IPS-NIHi7 (cell line): Measurements from ENCODE around the gene CD99.
"Not testable (repeated sequence)": the region's sequence is repeated elsewhere in the genome, so short reads cannot be mapped to it uniquely, and the experiment has no call there.

Experiments used
- DNase-seq: peaks from one replicate; pipeline ENCODE4 v3.0.0; 2012; ENCODE audit warnings: mixed read lengths; ENCODE audit errors: extremely low spot score

The CD99 gene

DNA sequence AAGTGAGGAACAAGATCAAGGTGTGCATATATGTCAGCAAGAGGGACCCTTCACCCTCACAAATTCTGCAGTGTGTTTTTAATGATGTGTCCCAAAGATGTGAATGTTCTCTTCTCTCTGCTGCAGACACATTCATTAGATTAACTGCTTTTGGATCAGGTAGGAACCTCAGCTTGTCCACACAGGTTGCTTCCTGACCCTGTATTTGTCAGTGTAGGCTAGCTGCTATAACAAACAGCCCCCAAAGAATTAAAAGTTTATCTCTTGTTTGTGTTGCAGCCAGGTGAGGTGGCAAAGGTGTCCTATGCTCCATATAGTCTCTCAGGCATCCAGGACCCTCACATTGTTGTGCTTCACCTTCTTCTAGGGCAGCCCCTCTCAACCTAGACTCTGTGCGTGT is 78.5 kb downstream of the CD99 start:
- DNase-seq: no peak

DNA sequence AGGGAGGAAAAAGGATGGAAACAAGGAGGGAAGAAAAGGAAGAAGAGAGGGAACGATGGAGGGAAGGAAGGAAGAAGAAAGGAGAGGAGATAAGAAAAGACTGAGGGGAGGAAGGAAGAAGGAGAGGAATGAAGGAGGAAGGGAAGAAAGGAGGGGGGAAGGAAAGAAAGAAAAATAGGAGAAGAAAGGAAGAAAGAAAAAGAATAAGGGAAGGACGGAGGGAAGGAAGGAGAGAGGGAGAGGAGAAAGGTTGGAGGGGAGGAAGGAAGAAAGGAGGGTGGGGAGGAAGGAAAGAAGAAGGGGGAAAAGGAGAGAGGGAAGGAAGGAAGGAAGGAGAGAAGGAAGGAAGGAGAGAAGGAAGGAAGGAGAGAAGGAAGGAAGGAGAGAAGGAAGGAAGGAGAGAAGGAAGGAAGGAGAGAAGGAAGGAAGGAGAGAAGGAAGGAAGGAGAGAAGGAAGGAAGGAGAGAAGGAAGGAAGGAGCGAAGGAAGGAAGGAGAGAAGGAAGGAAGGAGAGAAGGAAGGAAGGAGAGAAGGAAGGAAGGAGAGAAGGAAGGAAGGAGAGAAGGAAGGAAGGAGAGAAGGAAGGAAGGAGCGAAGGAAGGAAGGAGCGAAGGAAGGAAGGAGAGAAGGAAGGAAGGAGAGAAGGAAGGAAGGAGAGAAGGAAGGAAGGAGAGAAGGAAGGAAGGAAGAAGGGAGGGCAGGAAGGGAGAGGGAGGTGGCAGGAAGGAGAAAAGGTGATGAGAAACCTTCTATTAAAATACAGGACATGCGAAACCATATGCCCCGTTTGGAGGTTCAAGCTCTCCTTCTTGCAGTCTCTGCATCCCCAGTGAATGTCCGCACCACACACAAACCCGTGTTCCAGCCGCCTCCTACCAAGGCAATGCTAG is 82.3 kb downstream of the CD99 start:
- DNase-seq: not testable (repeated sequence)

DNA sequence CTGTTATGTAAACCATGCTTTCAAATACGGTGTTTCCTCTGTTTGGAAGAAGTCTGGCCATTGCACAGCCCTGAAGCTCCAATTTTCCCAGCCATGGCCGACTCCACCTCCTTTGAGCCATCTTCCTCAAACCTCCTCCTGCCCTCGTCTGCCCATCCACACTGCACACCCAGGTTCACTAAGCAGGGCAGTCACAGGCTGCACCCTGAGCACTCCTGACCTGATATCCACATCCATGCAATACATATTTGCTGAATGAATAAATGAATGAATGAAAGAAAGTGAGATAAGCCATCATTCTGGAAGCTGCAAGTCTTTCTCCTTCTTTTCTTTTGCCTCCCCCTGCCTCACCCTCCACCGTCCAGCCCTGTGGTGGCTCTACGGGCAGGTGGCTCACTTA is 83.0 kb downstream of the CD99 start:
- no peak for DNase-seq

DNA sequence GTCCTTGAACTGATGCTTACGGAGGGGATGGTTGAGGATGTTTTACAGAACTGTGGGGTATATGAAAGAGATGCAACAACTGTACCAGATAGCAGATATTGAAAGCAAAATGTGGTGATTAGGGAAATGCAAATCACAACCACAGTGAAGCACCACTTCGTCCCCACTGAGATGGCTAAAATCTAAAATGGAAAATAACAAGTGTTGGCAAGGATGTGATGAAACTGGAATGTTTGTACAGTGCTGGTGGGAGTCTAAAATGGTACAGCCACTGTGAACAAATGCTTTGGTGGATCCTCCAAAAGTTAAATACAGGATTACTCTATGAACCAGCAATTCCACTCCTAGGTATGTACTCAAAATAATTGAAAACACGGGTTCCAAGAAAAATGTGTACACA is 83.7 kb downstream of the CD99 start:
- no peak for DNase-seq

DNA sequence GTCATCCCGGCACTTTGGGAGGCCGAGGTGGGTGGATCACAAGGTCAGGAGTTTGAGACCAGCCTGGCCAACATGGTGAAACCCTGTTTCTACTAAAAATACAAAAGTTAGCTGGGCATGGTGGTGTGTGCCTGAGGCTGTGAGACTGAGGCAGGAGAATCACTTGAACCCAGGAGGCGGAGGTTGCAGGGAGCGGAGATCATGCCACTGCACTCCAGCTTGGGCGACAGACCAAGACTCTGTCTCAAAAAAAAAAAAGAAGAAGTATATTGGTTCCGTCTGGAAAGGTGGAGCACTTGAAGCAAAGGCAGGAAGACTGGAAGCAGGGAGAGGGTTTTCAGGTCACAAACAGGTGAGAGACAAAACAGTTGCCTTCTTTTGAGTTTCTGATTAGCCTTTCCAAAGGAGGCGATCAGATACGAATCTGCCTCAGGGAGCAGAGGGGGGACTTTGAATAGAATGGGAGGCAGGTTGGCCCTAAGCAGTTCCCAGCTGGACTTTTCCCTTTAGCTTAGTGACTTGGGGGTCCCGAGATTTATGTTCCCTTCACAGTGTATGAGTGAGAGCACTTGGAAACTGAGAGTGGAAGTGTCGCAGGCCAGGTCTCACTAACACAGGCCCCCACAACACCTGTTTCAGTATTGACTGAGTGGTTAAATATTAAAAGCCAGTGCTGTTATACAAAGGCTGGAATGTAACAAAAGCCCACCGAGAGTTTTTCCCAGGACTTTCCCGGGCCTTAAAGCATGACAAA is 89.6 kb downstream of the CD99 start:
- DNase-seq: peak; percentile 52

DNA sequence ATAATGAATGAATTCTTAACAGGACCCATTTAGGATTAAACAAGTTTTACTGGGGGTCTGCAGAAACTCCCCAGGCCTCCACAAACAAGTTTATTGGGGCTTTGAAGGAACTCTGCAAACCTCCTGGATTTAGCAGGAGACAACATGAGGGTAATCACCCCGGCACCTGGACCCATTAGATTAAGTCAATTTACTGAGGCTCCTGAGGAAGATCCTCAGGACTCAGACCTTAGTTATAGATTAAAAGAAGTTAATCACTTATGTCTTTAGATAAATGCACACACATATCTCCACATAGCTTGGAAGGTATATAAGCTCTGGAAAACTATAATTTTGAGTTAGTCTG is 90.1 kb downstream of the CD99 start:
- no peak for DNase-seq

DNA sequence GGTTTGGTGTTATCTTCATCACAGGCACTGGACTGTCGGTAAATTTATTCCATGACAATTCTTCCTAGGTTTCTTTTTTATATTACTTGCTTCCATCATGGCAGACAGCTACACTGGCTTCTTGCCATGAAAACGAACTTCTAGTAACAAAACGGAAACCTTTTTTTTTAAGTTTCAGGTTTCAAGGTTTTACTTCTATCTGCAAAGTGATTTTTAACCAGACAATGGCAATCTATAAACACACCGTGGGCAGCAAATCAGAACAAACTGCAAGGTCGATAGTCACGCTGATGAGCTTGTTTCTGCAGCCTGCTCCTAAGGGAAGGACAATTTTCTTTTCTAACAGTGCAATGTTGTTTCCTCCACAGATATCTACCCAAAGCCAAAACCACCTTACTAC is 90.6 kb downstream of the CD99 start:
- DNase-seq: no peak

DNA sequence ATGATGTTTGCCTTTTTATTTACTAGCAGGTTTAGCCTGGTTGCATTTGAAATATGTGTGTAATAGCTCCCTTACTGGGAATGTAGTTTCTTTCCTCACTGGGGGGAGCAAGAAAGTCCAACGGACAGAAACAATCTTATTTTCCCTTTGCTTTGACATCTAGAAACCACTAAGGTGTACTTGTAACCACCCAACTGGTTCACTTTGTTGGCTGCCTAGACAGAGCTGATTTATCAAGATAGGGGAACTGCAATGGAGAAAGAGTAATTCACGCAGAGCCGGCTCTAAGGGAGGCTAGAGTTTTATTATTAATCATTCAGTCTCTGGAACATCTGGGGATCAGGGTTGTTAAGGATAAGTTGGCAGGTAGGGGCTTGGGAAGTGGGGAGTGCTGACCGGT is 91.1 kb downstream of the CD99 start:
- no peak for DNase-seq

DNA sequence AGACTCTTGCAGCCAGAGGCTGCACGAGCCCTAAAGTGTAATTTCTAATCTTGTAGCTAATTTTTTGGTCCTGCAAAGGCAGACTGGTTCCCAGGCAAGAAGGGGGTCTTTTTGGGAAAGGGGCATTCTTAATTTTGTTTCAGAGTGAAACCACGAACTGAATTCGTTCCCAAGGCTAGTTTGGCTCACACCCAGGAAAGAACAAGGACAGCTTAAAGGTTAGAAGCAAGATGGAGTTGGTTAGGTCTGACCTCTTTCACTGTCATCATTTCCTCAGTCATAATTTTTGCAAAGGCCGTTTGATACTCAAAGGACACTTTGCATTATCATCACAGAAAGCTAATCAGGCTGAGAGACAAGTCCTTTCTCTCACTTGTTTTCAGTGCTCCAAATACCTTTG is 91.7 kb downstream of the CD99 start:
- DNase-seq: no peak

DNA sequence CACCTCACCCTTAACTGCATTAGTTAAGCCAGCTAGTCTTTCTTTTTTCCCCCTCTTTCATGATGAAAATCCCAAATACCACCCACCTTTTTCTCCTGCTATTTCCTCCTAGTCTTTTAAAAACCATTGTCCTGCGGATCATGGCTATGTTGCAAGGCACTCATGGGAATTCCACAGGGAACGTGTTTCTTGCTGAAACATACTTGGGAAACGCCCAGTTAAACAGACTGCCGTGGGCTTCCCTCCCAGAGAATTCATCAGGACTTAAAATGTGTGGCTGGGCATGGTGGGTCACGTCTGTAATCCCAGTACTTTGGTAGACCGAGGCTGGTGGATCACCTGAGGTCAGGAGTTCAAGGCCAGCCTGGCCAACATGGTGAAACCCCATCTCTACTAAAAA is 92.9 kb downstream of the CD99 start:
- DNase-seq: no peak

DNA sequence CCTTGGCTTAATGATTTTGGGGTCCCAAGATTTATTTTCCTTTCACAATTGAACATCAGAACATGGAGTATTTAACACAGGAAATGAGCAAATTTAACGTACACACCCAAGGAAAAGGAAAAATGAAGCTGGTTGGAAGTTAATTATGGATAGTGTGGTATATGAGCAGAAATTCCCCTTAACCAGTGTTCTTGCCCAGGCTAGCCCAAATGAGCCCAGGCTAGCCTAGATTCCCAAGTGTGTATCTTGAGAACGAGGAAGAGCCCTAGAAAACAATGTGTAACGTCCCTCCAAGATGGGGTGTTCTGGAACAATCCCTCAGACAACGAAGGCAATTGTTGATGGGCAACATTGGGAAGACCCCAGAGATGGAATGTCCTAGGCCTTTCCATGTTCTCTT is 94.4 kb downstream of the CD99 start:
- no peak for DNase-seq

DNA sequence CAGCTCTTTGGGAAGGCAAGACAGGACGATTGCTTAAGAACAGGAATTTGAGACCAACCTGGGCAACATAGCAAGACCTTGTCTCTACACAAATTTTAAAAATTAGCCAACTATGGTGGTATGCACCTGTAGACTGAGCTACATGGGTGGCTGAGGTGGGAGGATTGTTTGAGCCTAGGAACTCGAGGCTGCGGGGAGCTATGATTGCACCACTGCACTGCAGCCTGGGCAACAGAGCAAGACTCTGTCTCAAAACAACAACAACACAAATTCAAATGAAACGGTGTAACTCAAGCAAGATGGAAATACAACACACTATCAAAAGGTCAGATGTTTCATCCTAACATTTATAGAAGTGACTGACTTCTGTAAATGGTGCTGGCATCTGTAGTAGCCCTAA is 97.9 kb downstream of the CD99 start:
- no peak for DNase-seq

DNA sequence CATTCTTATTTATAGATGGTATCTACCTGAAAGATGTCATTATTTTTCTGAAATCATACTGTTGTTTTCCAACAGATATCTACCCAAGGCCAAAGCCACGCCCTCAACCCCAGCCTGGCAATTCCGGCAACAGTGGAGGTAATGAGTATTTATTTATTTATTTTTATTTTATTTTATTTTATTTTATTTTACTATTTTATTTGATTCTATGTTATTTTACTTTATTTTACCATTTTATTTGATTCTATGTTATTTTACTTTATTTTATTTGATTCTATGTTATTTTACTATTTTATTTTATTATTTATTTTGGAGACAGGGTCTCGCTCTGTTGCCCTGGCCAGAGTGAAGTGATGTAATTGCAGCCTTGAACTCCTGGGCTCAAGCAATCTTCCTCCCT is 98.5 kb downstream of the CD99 start:
- no peak for DNase-seq
